Stimulated activated CD4-positive, alpha-beta T cell treated with anti-CD3 and anti-CD28 coated beads, Interleukin-15, amount 100 ng/mL, for 48 hours (primary cell): ENCODE results near the gene SPATA13.

Source experiments
- DNase-seq, 2 donors: peaks; one replicate each; pipeline ENCODE4 v3.0.0-alpha.2; 2020; ENCODE audit warnings: low read depth in 2 of 2

Gene SPATA13

DNA sequence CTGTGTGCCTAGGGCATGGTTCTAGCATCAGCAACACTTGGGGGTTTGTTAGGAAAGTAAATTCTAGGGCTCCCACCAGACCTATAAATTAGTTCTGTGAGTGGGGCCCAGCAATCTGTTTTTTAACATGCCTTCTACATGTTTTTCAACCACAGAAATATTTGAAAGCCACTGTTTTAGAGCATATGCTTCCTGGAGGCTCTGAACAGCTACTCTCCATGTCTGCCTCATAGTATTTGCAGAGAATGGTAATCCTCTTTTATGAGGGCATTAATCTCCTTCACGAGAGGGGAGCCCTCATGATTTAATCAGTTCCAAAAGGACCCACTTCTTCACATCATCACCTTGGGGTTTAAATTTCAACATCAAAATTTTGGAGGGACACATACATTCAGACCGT is 6.0 kb downstream of the SPATA13 start:
- DNase-seq: no peak

DNA sequence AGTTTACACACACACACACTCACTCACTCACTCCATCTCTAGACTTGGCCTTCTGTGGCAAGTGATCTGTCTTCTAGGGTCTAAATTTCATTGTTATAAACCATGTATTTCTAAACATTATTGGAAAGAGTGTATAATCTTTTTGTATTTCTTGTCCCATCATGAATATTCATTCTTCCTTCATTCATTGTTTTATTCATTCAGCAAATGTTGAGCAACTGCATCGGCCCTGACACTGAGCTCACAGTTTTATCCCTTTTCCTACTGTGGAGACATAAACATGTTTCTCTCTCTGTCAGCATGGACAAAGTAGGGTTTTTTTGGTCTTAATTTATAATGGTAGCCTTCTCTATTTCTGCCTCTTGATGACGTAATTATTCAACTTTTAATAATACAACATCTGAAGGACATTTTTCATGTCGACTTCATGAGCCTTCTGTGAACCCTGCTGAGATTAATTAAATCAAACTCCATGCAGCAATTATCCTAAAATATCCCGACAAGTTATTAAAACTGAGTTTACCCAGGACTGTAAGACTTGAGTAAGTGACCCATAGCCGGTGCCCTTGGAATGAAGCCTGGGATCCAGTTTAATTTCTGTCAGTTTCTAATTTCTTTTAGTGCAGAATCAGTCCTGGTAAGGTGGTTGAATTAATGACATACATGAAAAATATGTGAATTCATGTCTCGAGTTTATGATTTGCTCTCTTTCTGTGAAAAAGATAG is 7.3 kb downstream of the SPATA13 start:
- DNase-seq: no peak

DNA sequence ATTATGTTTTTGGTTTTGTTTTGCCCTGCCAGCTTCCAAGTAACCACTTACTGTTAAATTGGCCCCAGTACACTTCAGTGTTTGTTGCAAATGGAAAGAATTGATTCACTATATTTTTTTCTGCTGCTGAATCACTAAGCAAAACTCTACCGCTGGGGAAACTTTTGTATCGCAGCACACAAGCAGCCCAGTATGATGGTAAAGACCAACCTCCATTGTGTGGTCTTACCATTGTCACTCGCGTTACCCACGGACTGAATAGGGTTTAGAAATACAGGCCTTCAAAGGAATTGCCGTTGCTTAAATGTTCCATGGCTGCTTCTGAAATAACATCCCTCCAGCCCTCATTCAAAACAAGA is 7.9 kb downstream of the SPATA13 start:
- DNase-seq: no peak

DNA sequence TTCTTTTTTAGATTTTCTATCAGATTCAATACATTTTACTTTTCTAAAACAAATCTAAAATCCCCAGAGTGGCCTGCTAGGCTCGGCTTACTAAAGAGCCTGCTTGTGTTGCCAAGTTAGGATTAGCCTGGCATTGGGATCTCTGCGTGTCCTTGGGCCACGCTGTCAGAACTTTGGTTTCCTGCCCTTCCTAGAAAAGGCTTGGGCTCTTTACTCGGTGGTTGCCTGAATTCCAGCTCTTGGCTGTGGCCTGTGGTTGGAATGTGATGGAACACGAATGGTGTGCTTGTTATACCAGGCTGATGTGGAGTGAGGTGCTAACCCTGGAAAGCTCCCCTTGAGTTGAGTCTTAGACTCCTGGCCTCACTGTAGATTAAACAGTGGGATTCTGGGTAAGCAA is 8.5 kb downstream of the SPATA13 start:
- DNase-seq: no peak

DNA sequence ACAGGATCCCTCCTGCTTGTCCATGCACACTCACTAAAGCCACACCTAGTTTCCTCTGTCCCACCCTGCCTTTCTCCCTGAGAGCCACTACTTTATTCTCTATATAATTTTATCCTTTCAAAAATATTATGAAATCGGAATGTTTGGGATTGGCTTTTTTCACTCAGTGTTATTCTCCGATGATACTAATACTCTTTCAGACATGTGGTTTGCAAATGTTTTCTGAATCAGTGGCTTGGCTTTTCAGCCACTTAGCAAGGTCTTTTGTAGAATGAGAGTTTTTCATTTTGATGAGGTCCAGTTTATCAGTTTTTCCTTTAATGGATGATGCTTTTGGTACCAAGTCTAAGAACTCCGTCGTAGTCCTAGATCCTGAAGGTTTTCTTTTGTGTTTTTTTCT is 11.6 kb downstream of the SPATA13 start:
- no peak for DNase-seq

DNA sequence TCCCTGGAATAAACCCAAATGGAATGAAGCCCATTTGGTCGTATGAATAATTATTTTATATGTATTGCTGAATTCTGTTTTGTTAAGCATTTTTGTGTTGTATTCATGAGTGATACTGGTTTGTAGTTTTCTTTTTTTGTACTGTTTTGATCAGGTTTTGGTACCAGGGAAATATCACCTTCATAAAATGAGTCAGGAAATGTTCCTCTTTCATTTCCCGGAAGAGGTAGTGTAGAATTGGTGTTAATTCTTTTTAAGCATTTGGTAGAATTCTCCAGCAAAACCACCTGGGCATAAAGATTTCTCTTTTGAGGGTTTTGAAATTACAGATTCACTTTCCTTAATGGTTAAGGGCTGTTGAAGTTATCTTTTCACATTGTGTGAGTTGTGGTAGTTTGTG is 13.3 kb downstream of the SPATA13 start:
- no peak for DNase-seq

DNA sequence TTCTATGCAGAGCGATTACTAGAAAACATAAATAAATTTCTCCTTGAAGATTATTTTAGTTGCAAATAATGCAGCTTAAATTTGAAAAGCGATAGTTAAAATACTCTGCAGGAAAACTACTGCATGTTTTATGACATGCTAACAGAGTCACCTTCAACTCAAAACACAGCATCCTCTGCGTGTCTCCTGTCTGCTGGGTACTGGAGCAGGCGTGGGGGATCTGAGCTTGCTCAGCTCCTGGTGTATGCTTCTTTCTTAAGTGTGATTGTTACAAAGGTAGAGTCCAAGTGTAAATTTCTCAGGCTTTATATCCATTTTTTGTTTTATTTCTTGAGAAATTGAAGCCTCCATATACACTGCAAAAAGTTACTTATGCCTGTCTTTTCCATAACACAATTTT is 15.3 kb downstream of the SPATA13 start:
- no peak for DNase-seq

DNA sequence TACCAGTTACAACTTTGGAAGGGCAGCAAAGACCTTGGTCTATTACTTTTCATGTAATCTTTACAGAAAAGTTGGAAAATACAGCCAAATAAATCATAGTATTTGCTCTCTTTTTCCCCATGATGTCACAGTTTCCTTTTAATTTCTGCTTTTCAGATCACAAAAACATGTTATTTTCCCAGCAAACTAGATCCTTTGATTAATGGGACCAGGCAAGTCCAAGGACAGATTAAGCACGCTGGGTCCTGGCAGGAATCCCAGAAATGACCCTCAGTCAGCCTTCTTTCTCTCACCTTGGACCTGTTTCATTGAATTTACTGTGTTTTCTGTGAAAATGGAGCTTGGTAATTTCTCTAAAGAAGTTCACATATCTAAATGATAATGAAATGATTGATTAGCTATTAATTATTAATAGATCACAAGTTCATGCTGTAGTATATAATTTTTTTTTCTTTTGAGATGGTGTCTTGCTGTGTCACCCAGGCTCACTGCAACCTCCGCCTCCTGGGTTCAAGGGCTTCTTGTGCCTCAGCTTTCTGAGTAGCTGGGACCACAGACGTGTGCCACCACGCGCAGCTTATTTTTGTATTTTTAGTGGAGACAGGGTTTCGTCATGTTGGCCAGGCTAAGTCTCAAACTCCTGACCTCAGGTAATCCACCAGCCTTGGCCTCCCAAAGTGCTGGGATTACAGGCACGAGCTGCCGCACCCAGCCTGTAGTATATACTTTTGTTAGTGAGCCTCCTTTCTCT is 16.0 kb downstream of the SPATA13 start:
- no peak for DNase-seq

DNA sequence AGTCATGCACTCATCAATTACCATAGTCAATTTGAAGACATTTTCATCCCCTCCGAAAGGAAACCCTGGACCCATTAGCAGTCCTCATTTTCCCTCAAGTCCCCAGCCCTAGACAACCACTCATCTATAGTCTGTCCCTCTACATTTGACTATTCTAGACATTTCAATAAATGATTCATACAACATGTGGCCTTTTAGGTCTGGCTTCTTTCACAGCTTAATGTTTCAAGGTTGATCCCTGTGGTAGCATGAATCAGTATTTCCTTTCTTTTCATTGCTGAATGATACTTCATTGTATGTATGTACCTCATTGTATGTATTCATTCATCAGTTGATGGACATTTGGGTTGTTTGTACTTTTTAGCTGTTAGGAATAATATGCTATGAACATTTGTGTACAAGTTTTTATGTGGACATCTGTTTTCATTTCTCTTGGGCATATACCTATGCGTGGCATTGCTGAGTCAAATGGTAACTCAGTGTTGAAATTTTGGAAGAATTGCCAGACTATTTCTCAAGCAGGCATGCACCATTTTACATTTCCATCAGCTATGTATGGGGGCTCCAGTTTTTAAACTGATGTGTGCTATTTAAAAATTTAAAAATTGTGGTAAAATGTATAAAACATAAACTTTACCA is 18.4 kb downstream of the SPATA13 start:
- no peak for DNase-seq

DNA sequence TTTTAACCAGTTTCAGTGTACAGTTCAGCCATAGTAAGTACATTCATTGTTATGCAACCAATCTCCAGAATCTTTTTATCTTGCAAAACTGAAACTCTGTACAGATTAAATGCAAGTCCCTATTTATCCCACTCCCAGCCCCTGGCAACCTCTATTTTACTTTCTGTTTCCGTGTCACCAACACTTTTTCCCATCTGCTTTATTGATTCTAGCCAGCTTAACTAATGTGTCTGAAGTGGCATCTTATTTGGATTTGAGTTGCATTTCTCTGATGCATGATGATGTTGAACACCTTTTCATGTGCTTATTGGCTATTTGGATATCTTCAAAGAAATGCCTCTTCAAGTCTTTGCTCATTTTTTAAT is 18.9 kb downstream of the SPATA13 start:
- no peak for DNase-seq

DNA sequence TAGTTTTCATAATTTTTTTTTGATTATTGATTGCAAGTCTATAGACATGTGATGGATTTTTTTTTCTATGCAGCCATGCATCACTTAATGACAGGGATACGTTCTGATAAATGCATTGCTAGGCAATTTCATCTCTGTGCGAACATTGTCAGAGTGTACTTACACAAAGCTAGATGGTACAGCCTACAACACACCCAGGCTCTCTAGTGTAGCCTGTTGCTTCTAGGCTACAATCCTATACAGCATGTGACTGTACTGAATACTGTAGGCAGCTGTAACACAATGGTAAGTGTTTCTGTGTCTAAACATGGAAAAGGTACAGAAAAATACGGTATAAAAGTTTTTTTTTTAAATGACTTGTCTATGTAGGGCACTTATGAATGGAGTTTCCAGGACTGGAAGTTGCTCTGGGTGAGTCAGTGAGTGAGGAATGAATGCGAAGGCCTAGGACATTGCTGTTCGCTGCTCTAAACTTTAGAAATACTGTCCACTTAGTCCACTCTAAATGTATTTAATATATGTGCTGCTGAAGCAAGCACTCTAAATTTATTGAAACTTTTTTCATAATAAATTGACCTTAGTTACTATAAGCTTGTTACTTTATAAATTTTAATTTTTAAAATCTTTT is 20.3 kb downstream of the SPATA13 start:
- DNase-seq: no peak

DNA sequence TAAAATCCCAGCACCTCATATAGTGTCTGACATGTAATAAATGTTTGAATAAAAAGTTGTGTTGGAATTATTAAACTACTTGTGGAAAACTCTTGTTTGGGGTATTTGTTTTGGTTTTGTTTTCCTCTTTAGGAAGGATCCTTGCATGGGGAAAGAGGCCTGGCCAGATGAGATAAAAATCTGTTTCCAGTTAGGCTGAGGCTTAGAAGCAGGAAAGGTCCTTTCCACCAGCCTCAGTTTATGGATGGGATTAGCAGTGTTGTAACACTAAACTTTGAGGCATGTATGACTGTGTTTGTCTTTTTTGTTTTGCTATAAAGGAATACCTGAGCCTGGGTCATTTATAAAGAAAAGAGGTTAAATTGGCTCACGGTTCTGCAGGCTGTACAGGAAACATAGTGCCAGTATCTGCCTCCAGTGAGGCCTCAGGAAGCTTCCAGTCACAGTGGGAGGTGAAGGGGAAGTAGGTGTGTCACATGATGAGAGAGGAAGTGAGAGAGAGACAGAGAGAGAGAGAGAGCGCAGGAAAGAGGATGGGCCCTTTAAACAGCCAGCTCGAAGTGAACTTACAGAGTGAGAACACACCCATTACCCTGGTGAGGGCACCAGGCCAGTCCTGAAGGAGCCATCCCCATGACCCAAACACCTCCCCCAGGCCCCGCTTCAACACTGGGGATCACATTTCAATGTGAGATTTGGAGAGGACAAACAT is 21.6 kb downstream of the SPATA13 start:
- no peak for DNase-seq

DNA sequence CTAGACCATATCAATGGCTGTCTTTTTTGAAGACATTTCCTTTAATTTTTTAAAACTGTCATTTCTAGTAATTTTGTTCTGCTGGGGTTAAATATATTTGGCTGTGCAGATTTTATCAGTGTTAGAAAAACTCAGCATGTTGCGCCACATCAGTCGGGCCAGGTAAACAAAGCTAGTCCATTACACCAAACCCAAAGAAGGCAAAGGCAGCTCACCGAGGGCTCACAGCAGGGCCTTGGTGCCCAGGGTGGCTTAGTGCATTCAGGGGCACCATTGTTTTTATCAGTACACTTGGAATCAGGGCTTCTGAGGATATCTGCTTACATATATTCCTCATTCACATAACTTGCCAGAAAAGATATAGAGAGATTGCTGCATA is 22.2 kb downstream of the SPATA13 start:
- no peak for DNase-seq

DNA sequence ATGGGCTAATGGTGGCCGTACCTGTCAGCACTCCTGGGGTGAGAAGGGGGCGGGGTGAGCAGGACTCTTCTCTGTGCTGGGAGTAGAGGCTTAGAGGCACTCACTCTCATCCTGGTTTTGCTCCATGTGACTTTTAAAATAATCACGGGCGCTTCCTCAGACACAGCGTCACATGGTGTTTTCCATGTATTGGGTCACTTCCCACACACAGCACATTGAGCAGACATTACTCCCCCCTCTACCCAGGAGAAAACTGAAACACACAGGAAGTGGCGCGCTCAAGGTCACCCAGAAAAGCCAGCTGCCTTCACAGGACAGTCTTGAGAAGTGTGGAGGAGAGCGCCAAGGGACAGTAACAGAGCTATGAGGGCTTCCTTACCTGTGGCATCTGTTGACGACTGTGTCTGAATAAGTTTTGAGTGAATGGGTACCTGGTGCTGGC is 23.2 kb downstream of the SPATA13 start:
- DNase-seq: no peak

DNA sequence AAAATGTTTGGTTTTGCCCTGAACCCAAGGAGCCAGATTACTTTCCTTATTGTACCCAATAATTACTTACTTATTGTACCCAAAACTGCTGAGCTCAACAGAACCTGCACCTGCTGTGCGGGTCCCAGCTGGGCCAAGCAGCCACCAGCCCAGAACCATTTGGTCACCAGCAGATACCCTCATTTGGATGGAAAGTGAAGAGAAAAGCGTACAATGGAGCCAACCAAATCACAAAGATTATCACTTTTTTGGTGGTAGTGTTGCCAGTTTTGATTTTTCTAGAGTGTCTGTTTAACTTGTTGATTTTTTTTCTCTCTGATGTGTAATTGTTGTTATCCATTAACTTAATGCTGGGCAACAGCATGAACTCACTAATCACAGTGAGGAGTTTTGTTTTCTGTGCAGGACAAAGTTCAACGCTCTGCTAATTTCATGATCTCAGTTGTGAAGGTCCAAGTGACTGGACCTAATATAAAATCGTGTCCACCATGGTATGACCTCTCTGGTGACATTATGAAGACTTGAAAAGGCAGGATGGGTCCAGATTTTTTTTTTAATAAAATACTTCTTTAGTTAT is 23.8 kb downstream of the SPATA13 start:
- no peak for DNase-seq

DNA sequence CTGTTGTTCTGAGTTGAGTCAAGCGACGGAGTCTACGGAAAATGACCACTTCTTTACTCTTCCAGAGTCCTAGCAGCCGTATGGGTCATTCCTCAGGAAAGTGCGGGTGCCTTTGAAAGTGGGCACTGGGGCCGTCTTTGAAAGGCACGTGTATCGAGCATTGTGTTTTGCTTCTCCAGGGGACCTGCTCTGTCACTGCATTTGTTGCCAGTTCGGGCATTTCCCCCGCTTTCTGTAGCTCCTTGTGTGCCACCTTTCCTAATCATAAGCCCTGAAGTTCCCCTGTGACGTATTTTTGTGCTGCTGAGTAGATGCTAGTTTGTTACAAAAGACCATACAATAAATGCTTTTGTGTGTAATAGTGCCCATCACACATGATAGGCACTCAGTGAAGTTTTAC is 24.4 kb downstream of the SPATA13 start:
- DNase-seq: no peak

DNA sequence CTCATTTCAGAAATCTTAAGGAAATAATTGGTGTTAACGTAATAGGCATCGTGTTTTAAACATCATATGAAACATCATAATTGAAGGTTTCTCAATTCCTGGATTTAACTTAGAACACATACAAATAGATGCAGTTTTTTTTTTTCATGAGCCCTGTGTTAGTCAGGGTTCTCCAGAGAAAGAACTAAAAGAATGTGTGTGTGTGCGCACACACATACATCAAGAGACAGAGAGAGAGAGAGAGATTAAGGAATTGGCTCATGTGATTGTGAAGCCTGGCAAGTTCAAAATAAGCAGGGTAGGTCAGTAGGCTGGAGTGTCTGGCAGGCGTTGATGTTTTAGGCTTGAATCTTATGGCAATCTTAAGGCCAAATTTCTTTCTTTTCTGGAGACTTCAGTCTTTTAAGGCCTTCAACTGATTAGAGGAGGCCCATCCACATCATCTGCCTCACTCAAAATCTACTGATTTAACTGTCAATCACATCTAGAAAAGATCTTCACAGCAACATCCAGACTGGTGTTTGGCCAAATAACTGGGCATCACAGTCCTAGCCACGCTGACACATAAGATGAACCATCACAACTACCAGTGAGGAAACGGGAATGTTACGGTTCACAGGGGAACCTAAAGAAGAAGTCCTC is 25.2 kb downstream of the SPATA13 start:
- no peak for DNase-seq

DNA sequence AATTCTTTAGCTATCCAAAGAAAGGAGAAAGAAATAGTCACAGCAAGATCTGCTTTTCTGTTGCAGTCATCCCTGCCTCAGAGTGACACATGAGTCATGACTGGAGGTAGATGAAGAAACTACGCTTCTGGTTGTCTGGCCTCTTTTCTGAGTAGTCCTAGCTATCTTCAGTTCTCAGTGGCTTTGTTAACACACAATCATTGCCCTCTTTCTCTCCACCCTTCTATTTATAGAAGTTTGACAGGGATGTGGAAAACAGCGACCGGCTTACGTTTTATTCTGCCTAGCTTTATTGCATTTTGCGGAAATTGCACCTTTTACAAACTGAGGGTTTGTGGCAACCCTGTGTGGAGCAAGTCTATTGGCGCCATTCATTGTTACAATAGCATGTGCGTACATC is 26.7 kb downstream of the SPATA13 start:
- no peak for DNase-seq

DNA sequence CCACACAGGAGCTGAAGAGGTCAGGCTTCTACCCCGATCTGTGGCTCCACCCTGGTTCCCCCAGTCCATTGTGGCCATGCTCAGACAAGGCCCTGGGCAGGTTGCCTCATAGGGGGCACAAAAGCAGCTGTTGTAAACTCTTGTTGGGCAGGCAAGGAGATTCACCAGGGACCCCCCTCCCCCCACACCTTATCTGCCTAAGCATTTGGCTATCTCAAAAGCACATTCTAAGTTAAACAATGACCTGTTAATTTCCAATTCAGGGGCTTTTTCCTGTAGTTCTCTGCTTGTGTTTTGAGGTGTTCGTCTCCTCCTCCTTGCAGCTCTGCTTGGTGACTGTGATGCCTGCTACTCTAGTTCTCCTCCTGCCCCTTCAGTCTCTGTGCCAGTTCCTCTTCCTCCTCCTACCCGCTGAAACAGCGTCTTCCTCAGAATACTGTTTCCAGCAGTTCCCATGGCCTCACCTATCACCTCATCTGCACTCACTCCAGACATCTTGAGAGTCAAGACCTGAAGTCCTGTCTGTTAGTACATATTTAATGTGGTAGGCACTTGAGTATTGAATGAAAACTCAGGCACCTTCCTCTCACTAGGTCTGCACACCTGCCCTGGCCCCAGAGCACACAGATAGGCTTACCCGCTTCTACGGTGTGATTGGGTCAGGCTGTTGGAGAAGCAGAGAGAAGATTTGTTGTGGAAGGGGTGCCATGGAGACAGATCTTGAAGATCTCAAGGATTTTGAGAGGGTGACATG is 31.7 kb downstream of the SPATA13 start:
- no peak for DNase-seq

DNA sequence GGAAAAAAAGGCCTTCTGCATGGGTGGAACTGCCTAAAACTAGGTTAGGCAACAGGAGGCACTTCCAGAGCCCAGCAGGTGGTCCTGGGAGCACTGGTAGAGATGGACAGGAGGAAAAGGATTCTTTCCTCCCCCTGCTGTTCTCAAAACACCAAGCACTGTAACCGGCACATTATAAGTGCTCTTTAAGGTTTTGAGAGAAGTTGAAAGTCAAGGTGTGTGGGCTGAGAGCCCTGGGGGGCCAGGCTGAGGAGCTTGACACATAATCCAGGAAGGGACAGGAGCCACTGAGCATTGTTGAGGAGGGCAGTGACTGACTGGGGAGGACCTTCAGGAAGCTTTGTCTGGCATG is 32.3 kb downstream of the SPATA13 start:
- no peak for DNase-seq

DNA sequence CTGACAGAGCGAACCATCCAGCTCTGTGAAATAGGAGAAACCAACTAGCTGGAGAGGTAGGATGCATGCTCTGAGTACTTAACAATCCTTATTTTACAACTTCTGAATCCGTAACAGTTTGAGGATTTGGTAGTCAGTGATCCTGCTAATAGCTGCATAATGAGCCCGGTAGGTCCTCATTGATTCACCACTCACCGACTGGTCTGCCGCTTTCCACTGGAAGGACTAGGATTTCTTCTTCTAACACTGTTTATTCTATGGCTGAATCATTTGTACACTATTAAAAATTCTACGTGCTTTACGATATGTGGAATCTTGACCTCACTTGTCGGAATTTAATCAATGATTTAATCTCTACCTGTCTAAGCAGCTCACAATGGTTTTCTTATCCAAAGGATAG is 33.9 kb downstream of the SPATA13 start:
- no peak for DNase-seq
